Measurements from ENCODE around the gene SNX33. TPM values are rescaled to one million over a fixed set of nuclear protein-coding genes. Genes with fewer than 3 reads are reported as not detected.
A peak's percentile ranks its signal among the peaks of the same experiment; 100 is the strongest.

The SNX33 gene
- total and polyA plus RNA-seq, 2 of the 13 experiments (the other 11 are each of a cell fraction or from before 2014, with no cell fraction given): 11.0 to 11.6 TPM

DNA sequence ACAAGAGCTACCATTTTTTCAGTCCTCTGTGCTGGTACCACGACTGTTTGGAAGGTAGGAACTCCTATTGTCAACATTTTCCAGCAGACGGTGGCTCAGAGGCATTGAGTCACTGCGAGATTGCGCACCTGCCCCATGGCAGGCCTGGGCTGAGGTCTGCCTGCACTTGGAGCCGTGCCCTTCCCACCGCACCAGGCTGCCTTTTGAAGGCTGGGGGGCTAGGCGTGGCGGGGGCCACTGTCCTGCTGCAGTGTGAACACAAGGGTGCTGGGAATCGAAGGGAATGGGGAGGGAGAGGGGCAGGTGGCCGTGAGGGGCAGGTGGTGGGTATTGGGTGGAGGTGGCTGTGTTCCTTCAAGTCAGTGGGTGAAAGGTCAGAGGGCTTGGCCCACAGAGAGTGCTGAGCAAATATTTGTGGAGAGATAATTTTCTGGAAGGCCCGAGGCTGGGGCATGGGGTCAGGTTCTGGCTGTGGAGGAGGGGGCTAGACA lies 16.3 kb downstream of the SNX33 start (continued):
- TF ChIP-seq, protein P1, sequence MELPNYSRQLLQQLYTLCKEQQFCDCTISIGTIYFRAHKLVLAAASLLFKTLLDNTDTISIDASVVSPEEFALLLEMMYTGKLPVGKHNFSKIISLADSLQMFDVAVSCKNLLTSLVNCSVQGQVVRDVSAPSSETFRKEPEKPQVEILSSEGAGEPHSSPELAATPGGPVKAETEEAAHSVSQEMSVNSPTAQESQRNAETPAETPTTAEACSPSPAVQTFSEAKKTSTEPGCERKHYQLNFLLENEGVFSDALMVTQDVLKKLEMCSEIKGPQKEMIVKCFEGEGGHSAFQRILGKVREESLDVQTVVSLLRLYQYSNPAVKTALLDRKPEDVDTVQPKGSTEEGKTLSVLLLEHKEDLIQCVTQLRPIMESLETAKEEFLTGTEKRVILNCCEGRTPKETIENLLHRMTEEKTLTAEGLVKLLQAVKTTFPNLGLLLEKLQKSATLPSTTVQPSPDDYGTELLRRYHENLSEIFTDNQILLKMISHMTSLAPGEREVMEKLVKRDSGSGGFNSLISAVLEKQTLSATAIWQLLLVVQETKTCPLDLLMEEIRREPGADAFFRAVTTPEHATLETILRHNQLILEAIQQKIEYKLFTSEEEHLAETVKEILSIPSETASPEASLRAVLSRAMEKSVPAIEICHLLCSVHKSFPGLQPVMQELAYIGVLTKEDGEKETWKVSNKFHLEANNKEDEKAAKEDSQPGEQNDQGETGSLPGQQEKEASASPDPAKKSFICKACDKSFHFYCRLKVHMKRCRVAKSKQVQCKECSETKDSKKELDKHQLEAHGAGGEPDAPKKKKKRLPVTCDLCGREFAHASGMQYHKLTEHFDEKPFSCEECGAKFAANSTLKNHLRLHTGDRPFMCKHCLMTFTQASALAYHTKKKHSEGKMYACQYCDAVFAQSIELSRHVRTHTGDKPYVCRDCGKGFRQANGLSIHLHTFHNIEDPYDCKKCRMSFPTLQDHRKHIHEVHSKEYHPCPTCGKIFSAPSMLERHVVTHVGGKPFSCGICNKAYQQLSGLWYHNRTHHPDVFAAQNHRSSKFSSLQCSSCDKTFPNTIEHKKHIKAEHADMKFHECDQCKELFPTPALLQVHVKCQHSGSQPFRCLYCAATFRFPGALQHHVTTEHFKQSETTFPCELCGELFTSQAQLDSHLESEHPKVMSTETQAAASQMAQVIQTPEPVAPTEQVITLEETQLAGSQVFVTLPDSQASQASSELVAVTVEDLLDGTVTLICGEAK (IDR thresholded peaks at IDR 0.05): no peak
- TF ChIP-seq, protein P1 (CRISPR knock-in tag; IDR thresholded peaks at IDR 0.05): no peak
- TF ChIP-seq, protein P2, sequence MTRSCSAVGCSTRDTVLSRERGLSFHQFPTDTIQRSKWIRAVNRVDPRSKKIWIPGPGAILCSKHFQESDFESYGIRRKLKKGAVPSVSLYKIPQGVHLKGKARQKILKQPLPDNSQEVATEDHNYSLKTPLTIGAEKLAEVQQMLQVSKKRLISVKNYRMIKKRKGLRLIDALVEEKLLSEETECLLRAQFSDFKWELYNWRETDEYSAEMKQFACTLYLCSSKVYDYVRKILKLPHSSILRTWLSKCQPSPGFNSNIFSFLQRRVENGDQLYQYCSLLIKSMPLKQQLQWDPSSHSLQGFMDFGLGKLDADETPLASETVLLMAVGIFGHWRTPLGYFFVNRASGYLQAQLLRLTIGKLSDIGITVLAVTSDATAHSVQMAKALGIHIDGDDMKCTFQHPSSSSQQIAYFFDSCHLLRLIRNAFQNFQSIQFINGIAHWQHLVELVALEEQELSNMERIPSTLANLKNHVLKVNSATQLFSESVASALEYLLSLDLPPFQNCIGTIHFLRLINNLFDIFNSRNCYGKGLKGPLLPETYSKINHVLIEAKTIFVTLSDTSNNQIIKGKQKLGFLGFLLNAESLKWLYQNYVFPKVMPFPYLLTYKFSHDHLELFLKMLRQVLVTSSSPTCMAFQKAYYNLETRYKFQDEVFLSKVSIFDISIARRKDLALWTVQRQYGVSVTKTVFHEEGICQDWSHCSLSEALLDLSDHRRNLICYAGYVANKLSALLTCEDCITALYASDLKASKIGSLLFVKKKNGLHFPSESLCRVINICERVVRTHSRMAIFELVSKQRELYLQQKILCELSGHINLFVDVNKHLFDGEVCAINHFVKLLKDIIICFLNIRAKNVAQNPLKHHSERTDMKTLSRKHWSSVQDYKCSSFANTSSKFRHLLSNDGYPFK (CRISPR knock-in tag; IDR thresholded peaks at IDR 0.05; ENCODE audit: borderline replicate concordance): no peak
- TF ChIP-seq HMG20A (CRISPR knock-in tag; IDR thresholded peaks at IDR 0.05; ENCODE audit: borderline replicate concordance) (no peak), CBFB (CRISPR knock-in tag; IDR thresholded peaks at IDR 0.05) (no peak), NONO (IDR thresholded peaks at IDR 0.05) (no peak), NONO (CRISPR knock-in tag; conservative IDR thresholded peaks at IDR 0.05) (peak; percentile 52; the same call in 1 of the 2 replicates), ZBTB1 (CRISPR knock-in tag; IDR thresholded peaks at IDR 0.05; ENCODE audit: borderline replicate concordance) (no peak), KMT2B (CRISPR knock-in tag; IDR thresholded peaks at IDR 0.05) (no peak), DMAP1 (CRISPR knock-in tag; IDR thresholded peaks at IDR 0.05) (no peak), ZKSCAN8 (CRISPR knock-in tag; IDR thresholded peaks at IDR 0.05; ENCODE audit: borderline replicate concordance) (no peak), ZNF510 (CRISPR knock-in tag; IDR thresholded peaks at IDR 0.05; ENCODE audit: low read depth) (no peak), MIER2 (CRISPR knock-in tag; IDR thresholded peaks at IDR 0.05) (no peak), GFI1 (CRISPR knock-in tag; IDR thresholded peaks at IDR 0.05; ENCODE audit: borderline replicate concordance) (no peak), ZNF446 (CRISPR knock-in tag; IDR thresholded peaks at IDR 0.05) (no peak)
- TF ChIP-seq, protein P3, sequence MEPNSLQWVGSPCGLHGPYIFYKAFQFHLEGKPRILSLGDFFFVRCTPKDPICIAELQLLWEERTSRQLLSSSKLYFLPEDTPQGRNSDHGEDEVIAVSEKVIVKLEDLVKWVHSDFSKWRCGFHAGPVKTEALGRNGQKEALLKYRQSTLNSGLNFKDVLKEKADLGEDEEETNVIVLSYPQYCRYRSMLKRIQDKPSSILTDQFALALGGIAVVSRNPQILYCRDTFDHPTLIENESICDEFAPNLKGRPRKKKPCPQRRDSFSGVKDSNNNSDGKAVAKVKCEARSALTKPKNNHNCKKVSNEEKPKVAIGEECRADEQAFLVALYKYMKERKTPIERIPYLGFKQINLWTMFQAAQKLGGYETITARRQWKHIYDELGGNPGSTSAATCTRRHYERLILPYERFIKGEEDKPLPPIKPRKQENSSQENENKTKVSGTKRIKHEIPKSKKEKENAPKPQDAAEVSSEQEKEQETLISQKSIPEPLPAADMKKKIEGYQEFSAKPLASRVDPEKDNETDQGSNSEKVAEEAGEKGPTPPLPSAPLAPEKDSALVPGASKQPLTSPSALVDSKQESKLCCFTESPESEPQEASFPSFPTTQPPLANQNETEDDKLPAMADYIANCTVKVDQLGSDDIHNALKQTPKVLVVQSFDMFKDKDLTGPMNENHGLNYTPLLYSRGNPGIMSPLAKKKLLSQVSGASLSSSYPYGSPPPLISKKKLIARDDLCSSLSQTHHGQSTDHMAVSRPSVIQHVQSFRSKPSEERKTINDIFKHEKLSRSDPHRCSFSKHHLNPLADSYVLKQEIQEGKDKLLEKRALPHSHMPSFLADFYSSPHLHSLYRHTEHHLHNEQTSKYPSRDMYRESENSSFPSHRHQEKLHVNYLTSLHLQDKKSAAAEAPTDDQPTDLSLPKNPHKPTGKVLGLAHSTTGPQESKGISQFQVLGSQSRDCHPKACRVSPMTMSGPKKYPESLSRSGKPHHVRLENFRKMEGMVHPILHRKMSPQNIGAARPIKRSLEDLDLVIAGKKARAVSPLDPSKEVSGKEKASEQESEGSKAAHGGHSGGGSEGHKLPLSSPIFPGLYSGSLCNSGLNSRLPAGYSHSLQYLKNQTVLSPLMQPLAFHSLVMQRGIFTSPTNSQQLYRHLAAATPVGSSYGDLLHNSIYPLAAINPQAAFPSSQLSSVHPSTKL (CRISPR knock-in tag; IDR thresholded peaks at IDR 0.05): 0 out of 2 replicates have a peak, but pooled peaks have one; percentile 27
